ENCODE results near the gene TNPO2. TPM values are rescaled to one million over a fixed set of nuclear protein-coding genes. Genes with fewer than 3 reads are reported as not detected.

The TNPO2 gene
- total and polyA plus RNA-seq, 2 of the 13 experiments (the other 11 are each of a cell fraction or from before 2014, with no cell fraction given) = 31.7 to 61.0 TPM

- ATAC-seq (peak; percentile 85), DNase-seq (ENCODE audit: low spot score) (peak; percentile 95), FAIRE-seq (peak; percentile 94)
- ChIA-PET POLR2A (interaction anchor here (0.7 to 2.1 kb wide), 10 partner anchors 9 to 210 kb away, joined by 3 to 13 read pairs (median 4); partner anchors contain the start of genes FBXW9, GCDH, MAN2B1 and ZNF490), CTCF (ENCODE audit: low intra/inter-chr PET ratio, low total read pairs) (no interaction called here)
- intact Hi-C loops (cut with micrococcal nuclease; ENCODE audit: unreplicated experiment) (no loop called here), in situ Hi-C loops (cut with HindIII; ENCODE audit: extremely low pct_ligation_motif_present, low pct_unique_long_range_greater_than_20kb) (no loop called here)
- H3K27ac ChIP-seq (ENCODE audit: extremely low read length, insufficient read depth, low read length) = peak within 1 kb of the TSS; percentile 99
- H3K9me3 ChIP-seq (ENCODE audit: low read length) = no peaks in the 10 kb centered on the region
- TSS peak; percentile 81 for BruUV-seq (replicated peaks)
- no peaks in the 10 kb centered on the region for H4K20me1 ChIP-seq (ENCODE audit: insufficient read depth, low read length)
- WGBS (ENCODE audit: low lambda C conversion rate) = 2% methylated on average over 24 of the region's 68 CpGs
- peak within 1 kb of the TSS; percentile 64 to 85 (median 75) for H3K4me3 ChIP-seq (replicated peaks in 1 of 3; ENCODE audit: insufficient read depth in 1 of 3, low read depth in 2 of 3, low read length in 3 of 3)
- H3K9ac ChIP-seq (ENCODE audit: insufficient read depth, low read depth, low read length) = peak within 1 kb of the TSS; percentile 98
- no peaks in the 10 kb centered on the region; a peak in 1 of 5 replicates for H3K27me3 ChIP-seq (ENCODE audit: control insufficient read depth in 1 of 2, insufficient read depth in 2 of 2, low read length in 2 of 2)
- H3K36me3 ChIP-seq (replicated peaks in 1 of 2; ENCODE audit: control insufficient read depth in 1 of 2, insufficient read depth in 2 of 2, low read length in 2 of 2) = peaks cover 16 to 29% of the 10 kb centered on the region in 2 experiments
- peaks cover 5% of the 10 kb centered on the region for H3K79me2 ChIP-seq (ENCODE audit: insufficient read depth, low read length)
- no peak within 1 kb of the TSS for H2AFZ ChIP-seq (ENCODE audit: low read length)
- H3K4me1 ChIP-seq (ENCODE audit: insufficient read depth, low read length) = peaks cover 16% of the 10 kb centered on the region
- peak within 1 kb of the TSS; percentile 76 for H3K4me2 ChIP-seq (ENCODE audit: low read depth, low read length)
- TF ChIP-seq, protein P1, sequence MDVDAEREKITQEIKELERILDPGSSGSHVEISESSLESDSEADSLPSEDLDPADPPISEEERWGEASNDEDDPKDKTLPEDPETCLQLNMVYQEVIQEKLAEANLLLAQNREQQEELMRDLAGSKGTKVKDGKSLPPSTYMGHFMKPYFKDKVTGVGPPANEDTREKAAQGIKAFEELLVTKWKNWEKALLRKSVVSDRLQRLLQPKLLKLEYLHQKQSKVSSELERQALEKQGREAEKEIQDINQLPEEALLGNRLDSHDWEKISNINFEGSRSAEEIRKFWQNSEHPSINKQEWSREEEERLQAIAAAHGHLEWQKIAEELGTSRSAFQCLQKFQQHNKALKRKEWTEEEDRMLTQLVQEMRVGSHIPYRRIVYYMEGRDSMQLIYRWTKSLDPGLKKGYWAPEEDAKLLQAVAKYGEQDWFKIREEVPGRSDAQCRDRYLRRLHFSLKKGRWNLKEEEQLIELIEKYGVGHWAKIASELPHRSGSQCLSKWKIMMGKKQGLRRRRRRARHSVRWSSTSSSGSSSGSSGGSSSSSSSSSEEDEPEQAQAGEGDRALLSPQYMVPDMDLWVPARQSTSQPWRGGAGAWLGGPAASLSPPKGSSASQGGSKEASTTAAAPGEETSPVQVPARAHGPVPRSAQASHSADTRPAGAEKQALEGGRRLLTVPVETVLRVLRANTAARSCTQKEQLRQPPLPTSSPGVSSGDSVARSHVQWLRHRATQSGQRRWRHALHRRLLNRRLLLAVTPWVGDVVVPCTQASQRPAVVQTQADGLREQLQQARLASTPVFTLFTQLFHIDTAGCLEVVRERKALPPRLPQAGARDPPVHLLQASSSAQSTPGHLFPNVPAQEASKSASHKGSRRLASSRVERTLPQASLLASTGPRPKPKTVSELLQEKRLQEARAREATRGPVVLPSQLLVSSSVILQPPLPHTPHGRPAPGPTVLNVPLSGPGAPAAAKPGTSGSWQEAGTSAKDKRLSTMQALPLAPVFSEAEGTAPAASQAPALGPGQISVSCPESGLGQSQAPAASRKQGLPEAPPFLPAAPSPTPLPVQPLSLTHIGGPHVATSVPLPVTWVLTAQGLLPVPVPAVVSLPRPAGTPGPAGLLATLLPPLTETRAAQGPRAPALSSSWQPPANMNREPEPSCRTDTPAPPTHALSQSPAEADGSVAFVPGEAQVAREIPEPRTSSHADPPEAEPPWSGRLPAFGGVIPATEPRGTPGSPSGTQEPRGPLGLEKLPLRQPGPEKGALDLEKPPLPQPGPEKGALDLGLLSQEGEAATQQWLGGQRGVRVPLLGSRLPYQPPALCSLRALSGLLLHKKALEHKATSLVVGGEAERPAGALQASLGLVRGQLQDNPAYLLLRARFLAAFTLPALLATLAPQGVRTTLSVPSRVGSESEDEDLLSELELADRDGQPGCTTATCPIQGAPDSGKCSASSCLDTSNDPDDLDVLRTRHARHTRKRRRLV (CRISPR knock-in tag; IDR thresholded peaks at IDR 0.05) = peak; percentile 71; the same call in 1 of the 2 replicates
- peak; percentile 58; the same call in 1 of the 2 replicates for TF ChIP-seq TOPORS (CRISPR knock-in tag; IDR thresholded peaks at IDR 0.05)
- 0 out of 2 replicates have a peak, but pooled peaks have one; percentile 61 for TF ChIP-seq HOXD1 (CRISPR knock-in tag; IDR thresholded peaks at IDR 0.05)
- TF ChIP-seq HNRNPLL (IDR thresholded peaks at IDR 0.05; ENCODE audit: low read depth, low read length, poor library complexity, severe bottlenecking) = peak; percentile 67
- TF ChIP-seq RAD21 (CRISPR knock-in tag; IDR thresholded peaks at IDR 0.05) = peak; percentile 49; the same call in 1 of the 2 replicates
- TF ChIP-seq ZNF672 (CRISPR knock-in tag; IDR thresholded peaks at IDR 0.05) = no peak
- TF ChIP-seq CHD2 (IDR thresholded peaks at IDR 0.05; ENCODE audit: low read depth, low read length) = peak; percentile 74
- no peak for TF ChIP-seq PLRG1 (conservative IDR thresholded peaks at IDR 0.05)
- peak; percentile 30; the same call in 1 of the 2 replicates for TF ChIP-seq HOXA5 (CRISPR knock-in tag; IDR thresholded peaks at IDR 0.05)
- TF ChIP-seq ZNF670 (CRISPR knock-in tag; IDR thresholded peaks at IDR 0.05; ENCODE audit: borderline replicate concordance) = 0 out of 2 replicates have a peak, but pooled peaks have one; percentile 28
- 0 out of 2 replicates have a peak, but pooled peaks have one; percentile 82 for TF ChIP-seq ZNF773 (CRISPR knock-in tag; IDR thresholded peaks at IDR 0.05; ENCODE audit: borderline replicate concordance)
- 0 out of 2 replicates have a peak, but pooled peaks have one; percentile 3 for TF ChIP-seq MAFF (IDR thresholded peaks at IDR 0.05; ENCODE audit: low read depth, low read length)
- TF ChIP-seq SMAD3 (CRISPR knock-in tag; IDR thresholded peaks at IDR 0.05) = peak; percentile 51
- no peak for TF ChIP-seq ZNF775 (CRISPR knock-in tag; IDR thresholded peaks at IDR 0.05; ENCODE audit: borderline replicate concordance)
- TF ChIP-seq SPEN (CRISPR knock-in tag; IDR thresholded peaks at IDR 0.05; ENCODE audit: low read depth) = peak; percentile 70; the same call in 1 of the 2 replicates
- TF ChIP-seq, protein P2, sequence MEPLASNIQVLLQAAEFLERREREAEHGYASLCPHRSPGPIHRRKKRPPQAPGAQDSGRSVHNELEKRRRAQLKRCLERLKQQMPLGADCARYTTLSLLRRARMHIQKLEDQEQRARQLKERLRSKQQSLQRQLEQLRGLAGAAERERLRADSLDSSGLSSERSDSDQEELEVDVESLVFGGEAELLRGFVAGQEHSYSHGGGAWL (CRISPR knock-in tag; IDR thresholded peaks at IDR 0.05) = peak; percentile 65
- no peak; the same call in 1 of the 2 replicates for TF ChIP-seq ZNF547 (CRISPR knock-in tag; IDR thresholded peaks at IDR 0.05)
- no peak for TF ChIP-seq CENPT (CRISPR knock-in tag; IDR thresholded peaks at IDR 0.05; ENCODE audit: low read depth)
- TF ChIP-seq SSRP1 (CRISPR knock-in tag; IDR thresholded peaks at IDR 0.05) = no peak
Observed at GRCh38 chr19:12681074-12681987, 42.4 kb downstream of the TNPO2 start, which contains the start of gene DHPS. Gene DHPS, minus strand, starts transcription at chr19:12681880. Its CDS starts 114 bp downstream, at chr19:12681766.
